Putamen (tissue), 1 donor: ENCODE data around the gene ZNF385B.
"Not testable (repeated sequence)": the region's sequence is repeated elsewhere in the genome, so short reads cannot be mapped to it uniquely, and the experiment has no call there.

ENCODE experiments used
- DNase-seq: peaks from one replicate; pipeline ENCODE4 v3.0.0-alpha.2; 2016; ENCODE audit warnings: low spot score

Gene ZNF385B

GRCh38 chr2:179488563-179488962 is 372.8 kb downstream of the ZNF385B start:
- no peak for DNase-seq

GRCh38 chr2:179487010-179487731 is 374.2 kb downstream of the ZNF385B start:
- no peak for DNase-seq

DNA sequence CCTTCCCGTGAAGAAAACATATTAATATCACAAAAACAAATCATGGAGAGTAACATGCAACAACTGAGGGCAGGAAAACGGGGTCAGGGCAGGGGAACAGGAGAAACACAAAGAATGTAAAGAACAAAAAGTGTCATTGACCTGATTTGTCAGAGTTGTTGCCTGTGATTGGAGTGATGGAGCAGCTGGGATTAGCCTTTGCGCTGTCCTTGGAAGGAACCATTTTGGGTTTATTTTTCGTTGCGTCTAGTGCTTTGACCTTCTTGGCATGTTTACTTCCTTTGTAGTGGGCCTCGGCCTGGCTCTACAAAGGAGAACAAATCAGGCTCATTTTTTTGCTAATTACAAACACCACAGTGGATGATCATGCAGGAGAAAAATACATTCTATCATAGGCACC is 378.3 kb downstream of the ZNF385B start:
- no peak for DNase-seq

- no peak for DNase-seq
Observed at GRCh38 chr2:179479947-179480346, 381.5 kb downstream of the ZNF385B start.

DNA sequence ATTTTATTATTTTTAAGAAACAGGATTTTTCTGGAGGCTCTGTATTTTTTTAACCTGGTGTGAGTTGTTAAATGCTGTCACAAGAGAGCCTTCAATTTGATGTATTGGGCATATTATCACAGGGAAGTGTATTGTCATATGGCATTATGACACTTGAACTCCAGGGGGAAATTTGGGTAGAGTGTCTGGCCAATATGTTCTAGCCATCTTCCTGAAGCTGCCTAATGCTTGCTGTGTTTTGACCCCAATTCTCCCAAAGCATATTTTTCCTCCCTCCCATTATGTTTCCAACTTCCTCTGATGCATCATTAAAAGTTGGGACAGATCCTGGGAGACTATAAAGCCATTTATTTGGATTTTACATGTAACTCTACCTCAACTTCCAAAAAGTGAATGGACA is 382.6 kb downstream of the ZNF385B start:
- no peak for DNase-seq

DNA sequence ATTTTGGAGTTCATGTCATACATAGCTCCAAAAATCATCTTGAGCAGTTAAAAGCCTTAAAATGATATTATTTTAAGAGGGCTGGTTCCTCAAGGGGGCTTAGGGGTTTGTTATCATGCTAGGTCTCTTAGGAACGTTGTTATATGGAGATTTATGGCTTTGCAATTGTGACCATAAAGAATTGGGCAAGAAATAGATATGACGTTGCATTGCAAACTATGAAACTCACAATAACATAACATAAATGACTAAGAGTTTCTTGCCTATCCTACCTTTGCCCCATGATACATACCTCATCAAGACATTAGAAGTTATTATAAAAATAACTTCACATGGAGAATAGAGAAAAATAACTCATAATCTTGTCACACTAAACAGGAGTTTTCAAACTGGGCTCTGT is 390.4 kb downstream of the ZNF385B start:
- DNase-seq: no peak

- no peak for DNase-seq
Observed at GRCh38 chr2:179470089-179470488, 391.3 kb downstream of the ZNF385B start.

DNA sequence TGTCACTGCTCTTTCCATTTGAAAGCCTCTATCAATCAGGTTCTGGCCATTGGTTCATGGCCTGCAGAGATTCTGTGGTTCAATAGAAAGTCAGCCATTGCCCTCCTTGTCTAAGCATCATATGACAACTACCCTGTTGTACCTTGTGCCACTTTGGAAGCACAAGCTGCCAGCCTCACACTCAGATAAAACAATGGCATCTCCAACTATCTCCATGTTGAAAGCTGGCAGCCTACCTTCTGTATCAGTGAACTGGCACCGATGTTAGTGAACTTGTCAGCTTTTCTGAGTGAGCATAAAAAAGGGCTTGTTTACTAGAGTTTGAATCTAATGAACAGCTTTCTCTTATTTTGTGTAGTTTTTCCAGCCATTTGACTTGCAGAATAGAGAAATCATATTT is 393.5 kb downstream of the ZNF385B start:
- DNase-seq: no peak

DNA sequence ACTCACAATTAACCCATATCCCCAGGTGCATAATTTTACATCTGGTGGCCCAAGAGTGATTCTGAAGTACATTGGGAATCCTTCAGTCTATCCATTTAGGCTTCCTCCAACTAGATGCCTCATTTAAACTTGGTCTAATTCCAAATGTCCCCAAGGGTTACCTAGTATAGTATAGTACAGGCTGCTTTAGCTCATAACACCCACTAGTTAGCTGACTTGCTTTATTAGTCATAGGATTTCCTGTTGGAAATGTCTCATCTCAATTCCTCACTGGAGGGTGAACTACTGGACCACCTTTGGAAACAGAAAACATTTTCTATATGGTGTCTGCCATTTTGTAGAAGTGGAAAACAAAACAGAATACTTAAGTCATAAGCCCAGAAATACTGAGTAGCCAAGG is 394.3 kb downstream of the ZNF385B start:
- no peak for DNase-seq

- no peak for DNase-seq
Observed at GRCh38 chr2:179461420-179461819, 400.0 kb downstream of the ZNF385B start.

GRCh38 chr2:179460181-179460929 is 401.1 kb downstream of the ZNF385B start:
- no peak for DNase-seq

DNA sequence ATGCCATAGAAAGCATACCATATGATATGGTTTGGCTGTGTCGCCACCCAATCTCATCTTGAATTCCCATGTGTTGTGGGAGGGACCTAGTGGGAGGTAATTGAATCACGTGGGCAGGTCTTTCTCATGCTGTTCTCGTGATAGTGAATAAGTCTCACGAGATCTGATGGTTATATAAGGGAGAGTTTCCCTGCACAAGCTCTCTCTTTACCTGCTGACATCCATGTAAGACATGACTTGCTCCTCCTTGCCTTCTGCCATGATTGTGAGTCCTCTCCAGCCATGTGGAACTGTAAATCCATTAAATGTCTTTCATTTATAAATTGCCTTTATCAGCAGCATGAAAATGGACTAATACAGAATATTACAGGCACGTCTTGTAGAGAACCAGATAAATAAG is 403.3 kb downstream of the ZNF385B start:
- not testable (repeated sequence) for DNase-seq

GRCh38 chr2:179455824-179456223 is 405.6 kb downstream of the ZNF385B start:
- no peak for DNase-seq

DNA sequence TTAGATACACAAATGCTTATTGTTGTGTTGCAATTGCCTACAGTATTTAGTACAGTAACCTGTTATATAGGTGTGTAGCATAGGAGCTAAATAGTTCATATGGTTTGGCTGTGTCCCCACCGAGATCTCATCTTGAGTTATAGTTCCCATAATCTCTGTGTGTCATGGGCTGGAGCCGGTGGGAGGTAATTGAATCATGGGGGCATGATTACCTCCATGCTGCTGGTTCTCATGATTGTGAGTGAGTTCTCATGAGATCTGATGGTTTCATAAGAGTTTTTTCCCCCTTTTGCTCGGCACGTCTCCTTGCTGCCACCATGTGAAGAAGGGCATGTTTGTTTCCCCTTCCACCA is 406.3 kb downstream of the ZNF385B start:
- DNase-seq: no peak

GRCh38 chr2:179454443-179455171 is 406.8 kb downstream of the ZNF385B start:
- no peak for DNase-seq

- no peak for DNase-seq
Observed at GRCh38 chr2:179449010-179449409, 412.4 kb downstream of the ZNF385B start.

- DNase-seq: no peak
Observed at GRCh38 chr2:179447839-179448447, 413.5 kb downstream of the ZNF385B start.

DNA sequence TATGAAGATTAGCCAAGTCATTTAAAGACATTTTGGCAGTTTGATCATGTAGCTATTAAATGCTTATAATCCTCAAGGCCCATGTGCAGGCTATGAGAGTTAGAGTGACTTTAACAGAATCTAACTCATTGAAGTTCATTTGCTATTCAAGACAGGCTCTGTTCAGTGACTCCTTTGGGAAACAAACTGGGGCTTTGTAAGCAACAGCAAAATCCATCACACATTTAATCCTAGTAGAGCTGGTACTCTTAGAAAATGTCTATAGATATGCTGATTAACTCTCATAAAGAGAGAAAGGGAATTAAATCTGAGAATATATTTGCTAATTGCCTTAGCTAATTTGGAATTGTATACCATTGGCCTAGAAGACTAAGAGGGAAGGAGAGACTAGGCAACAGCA is 414.0 kb downstream of the ZNF385B start:
- DNase-seq: no peak

DNA sequence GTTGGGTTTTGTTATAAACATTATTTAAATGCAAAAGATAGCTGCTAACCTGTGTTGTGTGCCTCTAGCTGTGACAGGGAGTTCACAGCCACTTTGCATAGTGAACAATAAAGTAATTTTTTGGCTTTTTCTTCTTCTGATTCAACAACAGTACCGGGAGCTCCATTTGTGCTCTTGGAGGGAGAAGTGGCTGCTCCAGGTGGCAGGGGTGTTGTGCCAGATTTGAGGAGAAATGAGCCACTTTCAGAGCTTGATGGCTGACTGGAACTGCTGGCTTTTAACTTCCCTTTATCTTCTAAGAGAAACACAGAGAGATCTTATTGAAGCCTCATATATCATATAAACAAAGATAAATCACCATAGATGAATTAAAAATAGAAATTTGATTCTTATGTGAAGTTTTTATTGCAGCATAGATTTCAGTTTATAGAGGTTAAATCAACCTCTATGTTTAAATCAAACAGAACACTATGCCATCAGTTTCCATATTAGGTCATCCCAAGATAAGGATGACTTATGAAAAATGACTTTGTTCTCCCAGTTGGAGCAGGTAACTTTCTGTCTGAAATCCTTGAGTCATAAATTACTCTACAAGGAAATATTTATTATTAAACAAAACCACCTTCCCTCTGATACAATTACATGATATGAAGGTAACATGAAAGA is 414.8 kb downstream of the ZNF385B start:
- no peak for DNase-seq

DNA sequence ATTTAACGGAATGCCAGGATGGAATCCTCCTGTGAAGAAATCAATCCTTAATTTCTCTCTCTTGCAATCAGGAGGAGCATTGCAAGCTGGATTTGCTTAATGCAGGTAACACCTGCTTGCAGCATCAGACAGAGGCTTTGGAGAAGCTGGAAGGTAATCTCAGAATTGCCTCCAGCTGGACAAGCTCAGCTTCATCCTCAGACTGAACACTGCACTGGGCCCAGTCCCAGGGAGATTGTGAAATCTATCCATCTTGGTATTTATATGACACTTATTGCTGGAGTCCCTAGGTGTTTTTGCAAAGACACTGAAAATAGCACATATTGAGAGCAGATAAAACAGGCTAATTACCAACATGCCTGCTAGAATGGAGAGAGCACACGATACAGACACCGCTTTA is 417.4 kb downstream of the ZNF385B start:
- no peak for DNase-seq

DNA sequence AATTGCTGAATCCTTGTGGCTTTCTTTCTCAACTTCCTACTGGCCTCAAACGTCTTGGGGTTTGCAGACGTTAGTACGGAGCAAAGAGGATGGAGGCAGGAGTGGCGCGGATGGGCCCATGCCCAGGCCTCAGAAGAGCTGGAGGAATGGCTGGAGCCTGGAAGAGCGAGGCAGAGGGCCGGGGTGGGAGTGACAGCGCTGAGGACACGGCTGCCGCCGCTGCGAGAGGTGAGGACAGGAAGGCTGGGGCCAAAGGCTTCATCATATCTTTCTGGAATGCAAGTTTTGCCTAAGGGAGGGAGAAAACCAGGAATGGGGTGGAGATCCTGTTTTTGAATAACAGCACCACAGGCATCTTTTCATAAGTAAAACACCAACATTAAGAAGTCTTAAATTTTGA is 418.2 kb downstream of the ZNF385B start:
- no peak for DNase-seq

DNA sequence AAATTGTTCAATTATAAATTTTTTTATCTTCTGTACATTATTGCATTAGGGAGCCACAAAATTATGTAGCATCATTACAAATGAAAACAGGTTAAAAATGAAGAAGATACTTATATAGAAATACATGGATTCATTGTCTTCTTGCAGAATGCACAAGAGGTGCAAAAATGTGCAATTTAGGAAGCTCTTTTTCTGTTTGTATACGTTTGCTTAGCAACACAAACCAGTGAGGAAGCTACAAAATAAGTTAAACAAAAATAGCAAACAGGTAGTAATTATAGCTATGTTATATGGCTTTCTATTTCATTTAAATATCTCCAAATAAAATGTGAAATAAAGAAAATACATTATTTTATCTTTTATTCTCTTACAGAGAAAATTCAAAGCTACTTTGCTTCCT is 419.2 kb downstream of the ZNF385B start:
- DNase-seq: no peak
